WTC11 (cell line): ENCODE data around the gene COX6A1. TPM values are rescaled to one million over a fixed set of nuclear protein-coding genes. Genes with fewer than 3 reads are reported as not detected.
A peak's percentile ranks its signal among the peaks of the same experiment; 100 is the strongest.
"Not testable (repeated sequence)": the region's sequence is repeated elsewhere in the genome, so short reads cannot be mapped to it uniquely, and the experiment has no call there.

Source experiments
- ATAC-seq: fragments of 200-7000 bp; cut with Tn5 transposase; 2 replicates; pipeline ENCODE4 v1.10.0; 2021; ENCODE audit warnings: mild to moderate bottlenecking, moderate library complexity
- CTCF ChIA-PET: fragments of 300-600 bp; sonication (Branson Sonifier 250); formaldehyde crosslinking; loops from one replicate; lab custom pipeline; 2021; ENCODE audit warnings: antibody characterized with exemption; lab: Charles Lee
- POLR2A ChIA-PET: fragments of 350-600 bp; sonication (Branson Sonifier 250); formaldehyde crosslinking; loops from one replicate; lab custom pipeline; 2021; ENCODE audit warnings: antibody characterized with exemption; lab: Charles Lee
- DNase-seq: peaks from one replicate; pipeline ENCODE4 v3.0.0; 2021; ENCODE audit warnings: low spot score
- H3K27ac Mint-ChIP-seq: 2 replicates; pipeline ENCODE4 v1.8.0; 2021; ENCODE audit warnings: mixed read lengths
- H3K27me3 Mint-ChIP-seq: 2 replicates; pipeline ENCODE4 v1.8.0; 2021; ENCODE audit warnings: low read depth, mild to moderate bottlenecking, moderate library complexity, mixed read lengths
- H3K36me3 Mint-ChIP-seq: 2 replicates; pipeline ENCODE4 v1.8.0; 2021; ENCODE audit warnings: mixed read lengths
- H3K4me1 Mint-ChIP-seq: 2 replicates; pipeline ENCODE4 v1.8.0; 2022; ENCODE audit warnings: mixed read lengths
- H3K4me3 Mint-ChIP-seq: 2 replicates; pipeline ENCODE4 v1.8.0; 2021; ENCODE audit warnings: mild to moderate bottlenecking, moderate library complexity, mixed read lengths
- H3K9me3 Mint-ChIP-seq: 2 replicates; pipeline ENCODE4 v1.8.0; 2021; ENCODE audit warnings: mixed read lengths
- CBFB ChIP-seq: sonication (generic); formaldehyde crosslinking; IDR thresholded peaks from 2 replicates; pipeline ENCODE4 v1.8.1; 2022; ENCODE audit warnings: mild to moderate bottlenecking, low read depth, missing genetic modification reagents
- JUN ChIP-seq: sonication (generic); formaldehyde crosslinking; IDR thresholded peaks from 2 replicates; pipeline ENCODE4 v1.8.0; 2023; ENCODE audit warnings: mild to moderate bottlenecking, missing genetic modification reagents
- KAT7 ChIP-seq: sonication (generic); formaldehyde crosslinking; IDR thresholded peaks from 2 replicates; pipeline ENCODE4 v1.8.1; 2023; ENCODE audit warnings: missing genetic modification reagents, mild to moderate bottlenecking, borderline replicate concordance
- MYBL2 ChIP-seq: sonication (generic); formaldehyde crosslinking; IDR thresholded peaks from 2 replicates; pipeline ENCODE4 v1.8.1; 2023; ENCODE audit warnings: mild to moderate bottlenecking, moderate library complexity, missing genetic modification reagents
- NFATC4 ChIP-seq: fragments of 250-450 bp; sonication (Bioruptor Pico); IDR thresholded peaks from 2 replicates; pipeline ENCODE4 v1.9.0; 2021; ENCODE audit warnings: mild to moderate bottlenecking
- NR1H2 ChIP-seq: sonication (generic); formaldehyde crosslinking; IDR thresholded peaks from 2 replicates; pipeline ENCODE4 v1.9.0; 2021; ENCODE audit warnings: mild to moderate bottlenecking, moderate library complexity, missing genetic modification reagents
- RORB ChIP-seq: fragments of 250-450 bp; sonication (Bioruptor Pico); IDR thresholded peaks from 2 replicates; pipeline ENCODE4 v1.9.0; 2021; ENCODE audit warnings: mild to moderate bottlenecking
- SMAD4 ChIP-seq: sonication (generic); formaldehyde crosslinking; IDR thresholded peaks from 2 replicates; pipeline ENCODE4 v1.8.0; 2022; ENCODE audit warnings: mild to moderate bottlenecking, missing genetic modification reagents
- SOX15 ChIP-seq: fragments of 250-450 bp; sonication (Bioruptor Pico); IDR thresholded peaks from 2 replicates; pipeline ENCODE4 v1.9.0; 2021; ENCODE audit warnings: mild to moderate bottlenecking
- TP53 ChIP-seq: sonication (generic); formaldehyde crosslinking; IDR thresholded peaks from 2 replicates; pipeline ENCODE4 v1.8.1; 2023; ENCODE audit warnings: mild to moderate bottlenecking, missing genetic modification reagents
- ZBTB21 ChIP-seq: sonication (generic); formaldehyde crosslinking; IDR thresholded peaks from 2 replicates; pipeline ENCODE4 v1.8.1; 2023; ENCODE audit warnings: mild to moderate bottlenecking, missing genetic modification reagents, borderline replicate concordance
- ZNF121 ChIP-seq: sonication (generic); formaldehyde crosslinking; IDR thresholded peaks from 2 replicates; pipeline ENCODE4 v1.8.0; 2023; ENCODE audit warnings: missing genetic modification reagents
- ZNF317 ChIP-seq: sonication (generic); formaldehyde crosslinking; IDR thresholded peaks from 2 replicates; pipeline ENCODE4 v1.8.1; 2023; ENCODE audit warnings: low read depth, mild to moderate bottlenecking, moderate library complexity, missing genetic modification reagents, borderline replicate concordance
- ZNF423 ChIP-seq: fragments of 250-450 bp; sonication (Bioruptor Pico); IDR thresholded peaks from 2 replicates; pipeline ENCODE4 v2.1.2; 2022; ENCODE audit warnings: mild to moderate bottlenecking, moderate library complexity
- total RNA-seq: library from RNA; stranded (reverse); gene quantifications from 3 replicates; pipeline ENCODE4 v1.2.3, GENCODE V29; 2021
- TF ChIP-seq, protein P1 (sequence below): sonication (generic); formaldehyde crosslinking; IDR thresholded peaks from 2 replicates; pipeline ENCODE4 v1.8.0; 2022; ENCODE audit warnings: mild to moderate bottlenecking, missing genetic modification reagents
- TF ChIP-seq, protein P2 (sequence below): sonication (generic); formaldehyde crosslinking; IDR thresholded peaks from 2 replicates; pipeline ENCODE4 v1.8.1; 2022; ENCODE audit warnings: mild to moderate bottlenecking, missing genetic modification reagents, moderate library complexity, borderline replicate concordance
- TF ChIP-seq, protein P3 (sequence below): sonication (generic); formaldehyde crosslinking; IDR thresholded peaks from 2 replicates; pipeline ENCODE4 v1.8.1; 2023; ENCODE audit warnings: mild to moderate bottlenecking, missing genetic modification reagents, moderate library complexity
- TF ChIP-seq, protein P4 (sequence below): sonication (generic); formaldehyde crosslinking; IDR thresholded peaks from 2 replicates; pipeline ENCODE4 v1.8.0; 2023; ENCODE audit warnings: missing genetic modification reagents
- TF ChIP-seq, protein P5 (sequence below): fragments of 250-450 bp; sonication (Bioruptor Pico); conservative IDR thresholded peaks from 2 replicates; pipeline ENCODE4 v1.9.0; 2021; ENCODE audit warnings: mild to moderate bottlenecking
- TF ChIP-seq, protein P6 (sequence below): sonication (generic); formaldehyde crosslinking; conservative IDR thresholded peaks from 2 replicates; pipeline ENCODE4 v1.8.1; 2022; ENCODE audit warnings: mild to moderate bottlenecking, missing genetic modification reagents
- TF ChIP-seq, protein P7 (sequence below): fragments of 250-450 bp; sonication (Bioruptor Pico); IDR thresholded peaks from 2 replicates; pipeline ENCODE4 v2.1.2; 2022; ENCODE audit warnings: mild to moderate bottlenecking, moderate library complexity

The COX6A1 gene
- total RNA-seq, 1 experiment from 2014 or later, result 573 TPM

DNA sequence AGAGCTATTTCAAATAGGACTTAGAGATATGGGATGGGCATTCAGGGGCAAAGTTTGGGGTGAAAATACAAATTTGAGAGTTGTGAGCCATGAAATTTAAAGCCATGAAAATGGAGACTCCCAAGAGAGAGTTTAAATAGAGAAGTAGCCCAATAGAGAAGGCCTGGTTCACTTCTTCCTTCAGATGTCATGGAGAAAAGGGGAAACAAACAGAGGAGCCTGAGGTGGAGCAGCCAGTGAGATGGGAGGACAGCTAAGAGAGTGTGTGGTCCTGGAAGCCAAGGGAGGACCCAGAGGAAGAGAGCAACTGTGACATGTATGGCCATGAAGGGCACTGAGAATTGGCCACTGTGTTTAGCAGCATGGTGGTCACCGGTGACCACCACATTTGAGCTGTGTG lies 45.7 kb downstream of the COX6A1 start:
- H3K27me3 Mint-ChIP-seq, result no peaks in the 10 kb centered on the region
- DNase-seq, result no peak
- POLR2A ChIA-PET, result no interaction called here
- no peak overlapping the region for H3K4me3 Mint-ChIP-seq
- H3K36me3 Mint-ChIP-seq, result no peaks in the 10 kb centered on the region
- no peaks in the 10 kb centered on the region for H3K9me3 Mint-ChIP-seq
- H3K4me1 Mint-ChIP-seq, result peaks cover 6% of the 10 kb centered on the region
- peak overlapping the region; percentile 10; the same call in 1 of the 2 replicates for H3K27ac Mint-ChIP-seq
- TF ChIP-seq ZNF423 (CRISPR knock-in tag) (no peak), CBFB (CRISPR knock-in tag) (no peak), ZNF121 (no peak), JUN (no peak), NFATC4 (CRISPR knock-in tag) (no peak), ZBTB21 (CRISPR knock-in tag) (no peak), TP53 (CRISPR knock-in tag) (no peak), NR1H2 (CRISPR knock-in tag) (no peak), RORB (CRISPR knock-in tag) (no peak), MYBL2 (CRISPR knock-in tag) (no peak), SMAD4 (CRISPR knock-in tag) (no peak), SOX15 (no peak), KAT7 (CRISPR knock-in tag) (no peak), ZNF317 (CRISPR knock-in tag) (no peak)
- TF ChIP-seq, protein P1, sequence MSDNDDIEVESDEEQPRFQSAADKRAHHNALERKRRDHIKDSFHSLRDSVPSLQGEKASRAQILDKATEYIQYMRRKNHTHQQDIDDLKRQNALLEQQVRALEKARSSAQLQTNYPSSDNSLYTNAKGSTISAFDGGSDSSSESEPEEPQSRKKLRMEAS (CRISPR knock-in tag), result no peak
- TF ChIP-seq, protein P2, sequence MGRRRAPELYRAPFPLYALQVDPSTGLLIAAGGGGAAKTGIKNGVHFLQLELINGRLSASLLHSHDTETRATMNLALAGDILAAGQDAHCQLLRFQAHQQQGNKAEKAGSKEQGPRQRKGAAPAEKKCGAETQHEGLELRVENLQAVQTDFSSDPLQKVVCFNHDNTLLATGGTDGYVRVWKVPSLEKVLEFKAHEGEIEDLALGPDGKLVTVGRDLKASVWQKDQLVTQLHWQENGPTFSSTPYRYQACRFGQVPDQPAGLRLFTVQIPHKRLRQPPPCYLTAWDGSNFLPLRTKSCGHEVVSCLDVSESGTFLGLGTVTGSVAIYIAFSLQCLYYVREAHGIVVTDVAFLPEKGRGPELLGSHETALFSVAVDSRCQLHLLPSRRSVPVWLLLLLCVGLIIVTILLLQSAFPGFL (CRISPR knock-in tag), result no peak
- TF ChIP-seq, protein P3, sequence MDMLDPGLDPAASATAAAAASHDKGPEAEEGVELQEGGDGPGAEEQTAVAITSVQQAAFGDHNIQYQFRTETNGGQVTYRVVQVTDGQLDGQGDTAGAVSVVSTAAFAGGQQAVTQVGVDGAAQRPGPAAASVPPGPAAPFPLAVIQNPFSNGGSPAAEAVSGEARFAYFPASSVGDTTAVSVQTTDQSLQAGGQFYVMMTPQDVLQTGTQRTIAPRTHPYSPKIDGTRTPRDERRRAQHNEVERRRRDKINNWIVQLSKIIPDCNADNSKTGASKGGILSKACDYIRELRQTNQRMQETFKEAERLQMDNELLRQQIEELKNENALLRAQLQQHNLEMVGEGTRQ, result no peak
- TF ChIP-seq, protein P4, sequence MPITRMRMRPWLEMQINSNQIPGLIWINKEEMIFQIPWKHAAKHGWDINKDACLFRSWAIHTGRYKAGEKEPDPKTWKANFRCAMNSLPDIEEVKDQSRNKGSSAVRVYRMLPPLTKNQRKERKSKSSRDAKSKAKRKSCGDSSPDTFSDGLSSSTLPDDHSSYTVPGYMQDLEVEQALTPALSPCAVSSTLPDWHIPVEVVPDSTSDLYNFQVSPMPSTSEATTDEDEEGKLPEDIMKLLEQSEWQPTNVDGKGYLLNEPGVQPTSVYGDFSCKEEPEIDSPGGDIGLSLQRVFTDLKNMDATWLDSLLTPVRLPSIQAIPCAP, result no peak
- TF ChIP-seq, protein P5, sequence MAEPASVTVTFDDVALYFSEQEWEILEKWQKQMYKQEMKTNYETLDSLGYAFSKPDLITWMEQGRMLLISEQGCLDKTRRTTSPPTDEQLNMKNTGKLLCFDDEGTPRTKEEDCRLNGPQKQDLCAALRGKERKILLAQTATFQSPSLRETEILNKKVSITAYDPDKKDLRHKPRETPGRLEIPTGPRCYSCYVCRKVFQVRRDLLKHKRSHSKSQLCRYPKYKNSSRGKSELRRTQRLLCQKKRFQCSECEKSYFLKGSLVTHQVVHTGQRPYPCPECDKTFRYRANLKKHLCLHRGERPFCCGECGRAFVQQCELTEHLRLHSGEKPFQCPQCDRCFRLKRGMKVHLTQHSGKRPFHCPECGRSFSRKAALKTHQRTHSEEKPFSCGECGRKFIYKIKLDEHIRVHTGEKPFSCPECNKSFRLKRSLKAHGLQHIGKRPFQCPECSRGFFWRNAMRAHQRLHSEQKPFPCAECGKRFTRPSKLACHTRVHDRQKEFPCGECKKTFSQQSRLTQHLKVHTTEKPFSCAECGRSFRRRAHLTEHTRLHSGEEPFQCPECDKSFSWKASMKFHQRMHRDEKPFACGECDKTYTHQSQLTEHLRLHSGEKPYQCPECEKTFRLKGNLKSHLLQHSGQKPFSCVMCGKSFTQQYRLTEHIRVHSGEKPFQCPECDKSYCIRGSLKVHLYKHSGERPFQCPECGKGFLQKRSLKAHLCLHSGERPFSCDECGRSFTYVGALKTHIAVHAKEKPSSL, result no peak
- TF ChIP-seq, protein P6, sequence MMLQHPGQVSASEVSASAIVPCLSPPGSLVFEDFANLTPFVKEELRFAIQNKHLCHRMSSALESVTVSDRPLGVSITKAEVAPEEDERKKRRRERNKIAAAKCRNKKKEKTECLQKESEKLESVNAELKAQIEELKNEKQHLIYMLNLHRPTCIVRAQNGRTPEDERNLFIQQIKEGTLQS (CRISPR knock-in tag), result no peak
- TF ChIP-seq, all 79 proteins: peak for 0
- no peak for ATAC-seq
- CTCF ChIA-PET, result interaction anchor here (1.1 to 2.2 kb wide), 4 partner anchors 14 to 256 kb away, joined by 3 to 8 read pairs (median 4); partner anchors contain the start of gene SRSF9

DNA sequence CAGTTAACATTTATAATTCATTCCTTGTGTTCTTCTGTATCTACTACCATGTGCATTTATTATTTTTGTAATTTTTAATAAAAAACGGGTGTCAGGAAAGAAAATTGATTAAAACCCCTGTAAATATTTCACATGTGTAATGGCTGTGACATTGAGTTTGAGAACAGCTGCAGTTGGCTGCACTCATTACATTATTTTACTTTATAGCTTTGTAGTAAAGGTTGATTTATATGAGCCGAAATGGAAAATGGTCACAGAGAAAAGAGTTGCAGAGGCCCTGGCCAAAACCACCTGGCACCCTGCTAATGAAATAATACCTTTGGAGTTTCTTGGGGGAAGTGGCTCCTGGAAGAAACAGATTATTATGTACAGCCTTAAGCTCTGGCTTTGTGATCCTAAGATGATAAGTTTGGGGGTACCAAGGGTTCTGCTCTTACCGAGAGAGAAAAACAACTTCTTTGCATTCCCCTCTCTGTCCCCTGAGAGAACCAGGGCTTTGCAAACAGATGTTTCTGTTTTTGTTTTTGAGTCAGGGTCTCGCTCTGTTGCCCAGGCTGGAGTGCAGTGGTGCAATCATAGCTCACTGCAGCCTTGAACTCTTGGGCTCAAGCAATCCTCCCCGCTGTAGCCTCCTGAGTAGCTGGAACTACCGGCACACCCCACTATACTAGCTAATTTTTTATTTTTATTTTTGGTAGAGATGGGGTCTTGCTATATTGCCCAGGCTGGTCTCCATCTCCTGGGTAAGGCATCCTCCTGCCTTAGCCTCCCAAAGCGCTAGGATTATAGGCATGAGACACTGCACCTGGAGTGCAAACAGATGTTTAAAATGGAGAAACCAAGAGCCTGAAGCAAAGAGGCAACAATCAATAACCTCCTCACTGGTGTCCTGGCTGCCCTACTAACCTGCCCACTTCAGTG lies 48.3 kb downstream of the COX6A1 start:
- CTCF ChIA-PET, result interaction anchor here (1.0 kb wide), 2 partner anchors 10 to 16 kb away, joined by 4 read pairs; partner anchors contain the start of genes DYNLL1 and SRSF9
- DNase-seq, result no peak
- ATAC-seq, result no peak
- Mint-ChIP-seq H3K36me3 (no peaks in the 10 kb centered on the region), H3K27me3 (no peaks in the 10 kb centered on the region), H3K27ac (no peak overlapping the region), H3K9me3 (no peaks in the 10 kb centered on the region), H3K4me3 (no peak overlapping the region), H3K4me1 (no peaks in the 10 kb centered on the region)
- peak; percentile 64 for TF ChIP-seq ZNF121
- TF ChIP-seq, protein P7, sequence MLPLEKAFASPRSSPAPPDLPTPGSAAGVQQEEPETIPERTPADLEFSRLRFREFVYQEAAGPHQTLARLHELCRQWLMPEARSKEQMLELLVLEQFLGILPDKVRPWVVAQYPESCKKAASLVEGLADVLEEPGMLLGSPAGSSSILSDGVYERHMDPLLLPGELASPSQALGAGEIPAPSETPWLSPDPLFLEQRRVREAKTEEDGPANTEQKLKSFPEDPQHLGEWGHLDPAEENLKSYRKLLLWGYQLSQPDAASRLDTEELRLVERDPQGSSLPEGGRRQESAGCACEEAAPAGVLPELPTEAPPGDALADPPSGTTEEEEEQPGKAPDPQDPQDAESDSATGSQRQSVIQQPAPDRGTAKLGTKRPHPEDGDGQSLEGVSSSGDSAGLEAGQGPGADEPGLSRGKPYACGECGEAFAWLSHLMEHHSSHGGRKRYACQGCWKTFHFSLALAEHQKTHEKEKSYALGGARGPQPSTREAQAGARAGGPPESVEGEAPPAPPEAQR (CRISPR knock-in tag), result no peak
- POLR2A ChIA-PET, result interaction anchor here (1.2 kb wide), 1 partner anchor 10 kb away, joined by 3 read pairs; the partner anchor contains the start of gene DYNLL1

DNA sequence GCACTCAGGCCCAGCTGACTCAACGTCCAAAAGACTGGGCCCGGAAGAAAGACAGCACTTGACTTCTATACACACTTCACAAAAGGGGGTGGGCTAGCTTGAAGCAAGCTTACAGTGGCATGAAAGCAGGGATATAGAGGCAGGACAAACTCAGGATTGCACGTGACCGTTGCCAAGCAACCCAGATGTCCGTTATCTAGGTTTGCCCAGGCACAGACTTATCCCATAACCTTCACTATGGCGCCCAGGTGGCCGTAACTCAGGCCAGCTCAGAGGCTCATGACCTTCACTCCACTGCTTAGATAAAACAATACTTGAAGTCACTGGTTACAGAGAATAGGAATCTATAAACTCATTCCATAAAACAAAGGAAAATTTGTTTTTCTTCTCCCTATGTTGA lies 49.6 kb downstream of the COX6A1 start:
- H3K9me3 Mint-ChIP-seq, H3K4me1 Mint-ChIP-seq, POLR2A ChIA-PET, H3K27ac Mint-ChIP-seq, DNase-seq, H3K27me3 Mint-ChIP-seq, H3K36me3 Mint-ChIP-seq, ATAC-seq, H3K4me3 Mint-ChIP-seq: not testable (repeated sequence)
- CTCF ChIA-PET, result interaction anchor here (1.0 to 1.9 kb wide), 2 partner anchors 13 to 57 kb away, joined by 3 to 4 read pairs; no protein-coding TSS in a partner anchor
